PC-9 (cell line): ENCODE data around the gene TDRD9. TPM values are rescaled to one million over a fixed set of nuclear protein-coding genes. Genes with fewer than 3 reads are reported as not detected.

Experiments
- BruUV-seq: library from RNA; stranded (reverse); fragments of 400-500 nt; replicated peaks from 2 replicates; lab custom pipeline; 2021; lab: Mats Ljungman, UMichigan
- CTCF ChIA-PET: fragments of 300-600 bp; sonication (Branson Sonifier 250); formaldehyde crosslinking; loops from one replicate; lab custom pipeline; 2022; ENCODE audit warnings: antibody characterized with exemption; lab: Charles Lee
- POLR2A ChIA-PET: fragments of 300-600 bp; sonication (Branson Sonifier 250); formaldehyde crosslinking; loops from one replicate; lab custom pipeline; 2022; ENCODE audit warnings: antibody characterized with exemption; ENCODE audit not compliant: unreplicated experiment; lab: Charles Lee
- DNase-seq, 2 experiments: peaks; one replicate each; pipeline versions ENCODE4 v3.0.0 to v3.0.0-alpha.2; 2015 to 2022; ENCODE audit warnings: mixed read lengths in 1 of 2
- H2AFZ ChIP-seq: fragments of 200-600 bp; sonication (generic); 2 replicates; pipeline ENCODE4 v1.8.1; 2017; ENCODE audit warnings: antibody characterized with exemption
- H3F3A ChIP-seq: fragments of 200-600 bp; sonication (generic); 2 replicates; pipeline ENCODE4 v1.8.1; 2017; ENCODE audit warnings: antibody characterized with exemption, mild to moderate bottlenecking, low read depth; ENCODE audit not compliant: insufficient read depth
- H3K27ac ChIP-seq: fragments of 200-600 bp; sonication (generic); 2 replicates; pipeline ENCODE4 v1.6.1; 2016; ENCODE audit warnings: mixed run types
- H3K27me3 ChIP-seq: fragments of 200-600 bp; sonication (generic); 2 replicates; pipeline ENCODE4 v1.6.1; 2016; ENCODE audit warnings: low read depth, mixed run types; ENCODE audit not compliant: insufficient read depth
- H3K36me3 ChIP-seq: fragments of 200-600 bp; sonication (generic); 2 replicates; pipeline ENCODE4 v1.6.1; 2016; ENCODE audit warnings: low read depth, mixed run types
- H3K4me1 ChIP-seq: fragments of 200-600 bp; sonication (generic); replicated peaks from 2 replicates; pipeline ENCODE4 v1.6.1; 2016; ENCODE audit warnings: mixed run types; ENCODE audit not compliant: insufficient read depth
- H3K4me2 ChIP-seq: fragments of 200-600 bp; sonication (generic); 2 replicates; pipeline ENCODE4 v1.6.1; 2017; ENCODE audit warnings: mixed run types
- H3K4me3 ChIP-seq: fragments of 200-600 bp; sonication (generic); 2 replicates; pipeline ENCODE4 v1.6.1; 2016; ENCODE audit warnings: mixed run types
- H3K79me2 ChIP-seq: fragments of 200-600 bp; sonication (generic); 2 replicates; pipeline ENCODE4 v1.6.1; 2017; ENCODE audit warnings: low read depth, mixed run types
- H3K9me2 ChIP-seq: fragments of 200-600 bp; sonication (generic); 2 replicates; pipeline ENCODE4 v1.8.1; 2017; ENCODE audit warnings: mild to moderate bottlenecking; ENCODE audit not compliant: insufficient read depth
- H3K9me3 ChIP-seq: fragments of 200-600 bp; sonication (generic); 2 replicates; pipeline ENCODE4 v1.8.1; 2016; ENCODE audit warnings: low read depth; ENCODE audit not compliant: insufficient read depth
- H4K20me1 ChIP-seq: fragments of 200-600 bp; sonication (generic); 2 replicates; pipeline ENCODE4 v1.8.1; 2017; ENCODE audit not compliant: insufficient read depth
- CTCF ChIP-seq: fragments of 200-600 bp; sonication (generic); conservative IDR thresholded peaks from 2 replicates; pipeline ENCODE4 v1.6.1; 2017; ENCODE audit warnings: mixed run types, antibody characterized with exemption, mild to moderate bottlenecking, moderate library complexity
- EZH2 ChIP-seq: fragments of 200-600 bp; sonication (generic); IDR thresholded peaks from 2 replicates; pipeline ENCODE4 v1.8.0; 2017; ENCODE audit warnings: antibody characterized with exemption, low read depth
- intact Hi-C: fragments of 100-400 bp; cut with micrococcal nuclease; formaldehyde crosslinking; loops from one replicate; pipeline ENCODE4 v1.10.0; 2022; ENCODE audit not compliant: unreplicated experiment
- total RNA-seq: library from RNA; stranded (reverse); gene quantifications from 2 replicates; pipeline ENCODE4 v1.2.3, GENCODE V29; 2021

Gene TDRD9
- total RNA-seq, 1 experiment from 2014 or later, result 0.15 TPM

GRCh38 chr14:103997391-103997790, 69.1 kb downstream of the TDRD9 start:
- ChIA-PET CTCF (no interaction called here), POLR2A (no interaction called here)
- no peak for TF ChIP-seq EZH2
- no peak for TF ChIP-seq CTCF
- H3K4me2 ChIP-seq, result no peak overlapping the region
- H3F3A ChIP-seq, result peaks cover 19% of the 10 kb centered on the region
- no peaks in the 10 kb centered on the region for H3K9me3 ChIP-seq
- H3K27ac ChIP-seq, result no peak overlapping the region
- no peak overlapping the region for H3K4me3 ChIP-seq
- H3K9me2 ChIP-seq, result no peaks in the 10 kb centered on the region
- no peaks in the 10 kb centered on the region for H3K36me3 ChIP-seq
- no peaks in the 10 kb centered on the region for H3K79me2 ChIP-seq
- no peaks in the 10 kb centered on the region for H3K27me3 ChIP-seq
- H2AFZ ChIP-seq, result no peak overlapping the region
- intact Hi-C loops, result no loop called here
- BruUV-seq, result no TSS peak
- DNase-seq, result no peak
- H3K4me1 ChIP-seq, result peaks cover 29% of the 10 kb centered on the region
- H4K20me1 ChIP-seq, result no peaks in the 10 kb centered on the region

GRCh38 chr14:103998027-103998426, 69.8 kb downstream of the TDRD9 start:
- intact Hi-C loops, result no loop called here
- Histone ChIP-seq H3K27ac (no peak overlapping the region), H3K4me1 (peaks cover 29% of the 10 kb centered on the region), H3F3A (peaks cover 19% of the 10 kb centered on the region), H2AFZ (no peak overlapping the region), H3K9me3 (no peaks in the 10 kb centered on the region), H3K4me3 (no peak overlapping the region), H3K9me2 (no peaks in the 10 kb centered on the region), H3K36me3 (no peaks in the 10 kb centered on the region), H3K79me2 (no peaks in the 10 kb centered on the region), H3K4me2 (no peak overlapping the region), H3K27me3 (no peaks in the 10 kb centered on the region), H4K20me1 (no peaks in the 10 kb centered on the region)
- no TSS peak for BruUV-seq
- ChIA-PET POLR2A (no interaction called here), CTCF (no interaction called here)
- no peak for TF ChIP-seq CTCF
- TF ChIP-seq EZH2, result no peak
- DNase-seq, result no peak

- BruUV-seq, result no TSS peak
- DNase-seq, result no peak
- Histone ChIP-seq H3K4me1 (peaks cover 14% of the 10 kb centered on the region), H3K36me3 (no peaks in the 10 kb centered on the region), H3F3A (peaks cover 5% of the 10 kb centered on the region; the same call in 1 of the 2 replicates), H3K27me3 (no peaks in the 10 kb centered on the region), H3K4me3 (no peak overlapping the region), H3K9me2 (no peaks in the 10 kb centered on the region), H3K4me2 (no peak overlapping the region), H4K20me1 (no peaks in the 10 kb centered on the region), H3K79me2 (no peaks in the 10 kb centered on the region), H2AFZ (no peak overlapping the region), H3K27ac (no peak overlapping the region), H3K9me3 (no peaks in the 10 kb centered on the region)
- CTCF ChIA-PET, result interaction anchor here (0.7 kb wide), 1 partner anchor 10 kb away, joined by 8 read pairs; no protein-coding TSS in a partner anchor
- POLR2A ChIA-PET, result interaction anchor here (0.6 kb wide), 1 partner anchor 485 kb away, joined by 3 read pairs; no protein-coding TSS in a partner anchor
- no peak for TF ChIP-seq EZH2
- TF ChIP-seq CTCF, result no peak
- intact Hi-C loops, result no loop called here
These were observed 71.7 kb downstream of the TDRD9 start for GRCh38 chr14:103999795-104000440.
